SK-N-SH (cell line): ENCODE data around the gene KCNK15.

Experiments
- EZH2phosphoT487 ChIP-seq: fragments of 200-600 bp; sonication (generic); IDR thresholded peaks from 2 replicates; pipeline ENCODE4 v1.6.1; 2017; ENCODE audit warnings: low read depth, mixed run types, mild to moderate bottlenecking, antibody characterized with exemption, moderate library complexity, borderline replicate concordance
- TF ChIP-seq, protein P1 (sequence below): fragments of 200-600 bp; sonication (generic); IDR thresholded peaks from 2 replicates; pipeline ENCODE4 v1.6.1; 2017; ENCODE audit warnings: antibody characterized with exemption, mild to moderate bottlenecking, moderate library complexity
- TF ChIP-seq, protein P2 (sequence below): IDR thresholded peaks from 2 replicates; pipeline ENCODE4 v1.4.0; 2012; ENCODE audit warnings: low read depth, borderline replicate concordance

DNA sequence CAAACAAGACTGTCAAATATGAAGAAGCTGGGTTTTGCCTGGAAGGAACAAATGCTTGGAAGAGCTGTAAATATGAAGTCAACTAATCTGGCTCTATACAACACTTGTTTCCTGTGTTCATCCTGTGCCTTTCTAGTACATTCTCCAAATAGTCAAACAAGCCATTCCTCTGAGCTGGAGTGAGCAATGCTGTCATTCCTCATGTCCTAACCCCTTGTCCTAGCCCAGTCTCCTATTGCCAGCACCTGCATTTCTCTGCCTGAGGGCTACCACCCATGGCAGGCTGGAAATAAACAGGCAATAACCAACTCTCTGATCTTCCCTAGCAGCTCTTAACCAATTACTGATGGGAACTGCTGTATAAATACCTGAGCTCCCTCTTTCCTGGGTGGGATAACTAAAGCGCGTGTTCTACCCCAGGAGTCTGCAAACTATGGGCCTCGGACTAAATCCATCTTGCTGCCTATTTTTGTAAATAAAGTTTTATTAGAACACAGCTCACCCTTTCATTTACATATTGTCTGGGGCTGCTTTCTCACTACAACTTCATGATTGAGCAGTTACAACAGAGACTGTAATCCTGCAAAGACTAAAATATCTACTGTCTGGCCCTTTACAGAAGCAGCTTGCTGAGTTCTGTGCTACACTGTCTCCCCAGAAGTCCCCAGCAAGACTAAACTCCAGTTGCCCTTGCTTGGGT lies 51.2 kb downstream of the KCNK15 start:
- TF ChIP-seq, protein P1, sequence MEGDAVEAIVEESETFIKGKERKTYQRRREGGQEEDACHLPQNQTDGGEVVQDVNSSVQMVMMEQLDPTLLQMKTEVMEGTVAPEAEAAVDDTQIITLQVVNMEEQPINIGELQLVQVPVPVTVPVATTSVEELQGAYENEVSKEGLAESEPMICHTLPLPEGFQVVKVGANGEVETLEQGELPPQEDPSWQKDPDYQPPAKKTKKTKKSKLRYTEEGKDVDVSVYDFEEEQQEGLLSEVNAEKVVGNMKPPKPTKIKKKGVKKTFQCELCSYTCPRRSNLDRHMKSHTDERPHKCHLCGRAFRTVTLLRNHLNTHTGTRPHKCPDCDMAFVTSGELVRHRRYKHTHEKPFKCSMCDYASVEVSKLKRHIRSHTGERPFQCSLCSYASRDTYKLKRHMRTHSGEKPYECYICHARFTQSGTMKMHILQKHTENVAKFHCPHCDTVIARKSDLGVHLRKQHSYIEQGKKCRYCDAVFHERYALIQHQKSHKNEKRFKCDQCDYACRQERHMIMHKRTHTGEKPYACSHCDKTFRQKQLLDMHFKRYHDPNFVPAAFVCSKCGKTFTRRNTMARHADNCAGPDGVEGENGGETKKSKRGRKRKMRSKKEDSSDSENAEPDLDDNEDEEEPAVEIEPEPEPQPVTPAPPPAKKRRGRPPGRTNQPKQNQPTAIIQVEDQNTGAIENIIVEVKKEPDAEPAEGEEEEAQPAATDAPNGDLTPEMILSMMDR: no peak
- TF ChIP-seq, protein P2, sequence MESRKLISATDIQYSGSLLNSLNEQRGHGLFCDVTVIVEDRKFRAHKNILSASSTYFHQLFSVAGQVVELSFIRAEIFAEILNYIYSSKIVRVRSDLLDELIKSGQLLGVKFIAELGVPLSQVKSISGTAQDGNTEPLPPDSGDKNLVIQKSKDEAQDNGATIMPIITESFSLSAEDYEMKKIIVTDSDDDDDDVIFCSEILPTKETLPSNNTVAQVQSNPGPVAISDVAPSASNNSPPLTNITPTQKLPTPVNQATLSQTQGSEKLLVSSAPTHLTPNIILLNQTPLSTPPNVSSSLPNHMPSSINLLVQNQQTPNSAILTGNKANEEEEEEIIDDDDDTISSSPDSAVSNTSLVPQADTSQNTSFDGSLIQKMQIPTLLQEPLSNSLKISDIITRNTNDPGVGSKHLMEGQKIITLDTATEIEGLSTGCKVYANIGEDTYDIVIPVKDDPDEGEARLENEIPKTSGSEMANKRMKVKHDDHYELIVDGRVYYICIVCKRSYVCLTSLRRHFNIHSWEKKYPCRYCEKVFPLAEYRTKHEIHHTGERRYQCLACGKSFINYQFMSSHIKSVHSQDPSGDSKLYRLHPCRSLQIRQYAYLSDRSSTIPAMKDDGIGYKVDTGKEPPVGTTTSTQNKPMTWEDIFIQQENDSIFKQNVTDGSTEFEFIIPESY: no peak
- no peak for TF ChIP-seq EZH2phosphoT487
